Omental fat pad (tissue), 4 donors: ENCODE measurements around the gene SMOC2. TPM values are rescaled to one million over a fixed set of nuclear protein-coding genes. Genes with fewer than 3 reads are reported as not detected.
A peak's percentile ranks its signal among the peaks of the same experiment; 100 is the strongest.
"Not testable (repeated sequence)": the region's sequence is repeated elsewhere in the genome, so short reads cannot be mapped to it uniquely, and the experiment has no call there.

Experiments
- ATAC-seq: fragments of 150-250 bp; one replicate; pipeline ENCODE4 v1.9.1; 2016; ENCODE audit warnings: mild to moderate bottlenecking, moderate library complexity; ENCODE audit not compliant: low FRiP score
- DNase-seq: peaks from one replicate; pipeline ENCODE4 v3.0.0-alpha.2; 2019; ENCODE audit warnings: low spot score
- CTCF ChIP-seq, 3 donors: fragments of 450-650 bp; IDR thresholded peaks; one replicate each; pipeline ENCODE4 v1.5.1; 2016 to 2017; ENCODE audit warnings: antibody characterized with exemption in 3 of 3, mild to moderate bottlenecking in 3 of 3, moderate library complexity in 2 of 3
- total RNA-seq, 4 donors: library from RNA; depleted of rRNA; stranded (reverse); fragments of >200 nt; gene quantifications; one replicate each; pipeline ENCODE4 v1.1.0, GENCODE V29; 2016

The SMOC2 gene
- total RNA-seq, 4 donors from 2014 or later, result 53.1 to 164 (median 102) TPM

DNA sequence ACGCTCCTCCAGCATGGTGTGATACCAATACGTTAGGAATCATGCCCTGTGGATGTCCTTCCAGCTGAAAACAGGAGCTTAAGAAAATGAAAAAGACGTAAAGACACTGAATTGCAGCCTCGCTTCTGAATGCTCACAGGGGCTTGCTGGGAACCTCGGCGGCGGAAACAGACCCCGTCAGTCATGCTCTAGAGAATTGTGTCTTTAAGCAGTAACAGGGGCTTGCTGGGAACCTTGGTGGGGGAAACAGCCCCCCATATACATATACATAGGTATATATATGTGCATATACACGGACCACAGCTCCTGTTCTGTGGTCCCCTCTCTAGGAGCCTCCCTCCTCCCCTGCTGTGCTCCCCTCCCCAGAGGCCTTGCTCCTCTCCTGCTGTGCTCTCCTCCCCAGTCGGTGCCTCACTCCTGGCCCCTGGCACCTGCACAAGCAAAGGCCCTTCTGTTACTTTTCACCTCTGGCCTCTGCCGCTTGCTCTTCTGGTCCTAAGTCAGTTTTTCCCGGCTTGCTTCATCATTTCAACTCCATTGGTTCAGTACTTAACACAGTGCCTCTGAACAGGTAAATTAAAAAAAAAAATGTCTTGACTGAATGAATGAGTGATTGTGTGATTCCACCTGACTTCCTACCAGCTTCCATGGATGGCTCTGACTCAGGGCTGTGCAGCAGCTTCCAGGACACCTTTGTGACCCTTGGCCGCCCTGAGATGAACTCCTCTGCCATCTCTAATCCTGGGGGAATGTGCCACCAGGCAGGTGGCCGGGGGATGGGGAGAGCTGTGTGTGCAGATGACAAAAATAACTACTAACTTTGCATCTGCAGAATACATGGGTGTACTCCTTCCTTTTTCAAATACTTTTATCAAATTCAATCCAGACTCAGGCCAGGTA is 246.1 kb downstream of the SMOC2 start:
- no peak for DNase-seq
- no peak for ATAC-seq
- TF ChIP-seq CTCF (IDR thresholded peaks at IDR 0.05), result no peak

DNA sequence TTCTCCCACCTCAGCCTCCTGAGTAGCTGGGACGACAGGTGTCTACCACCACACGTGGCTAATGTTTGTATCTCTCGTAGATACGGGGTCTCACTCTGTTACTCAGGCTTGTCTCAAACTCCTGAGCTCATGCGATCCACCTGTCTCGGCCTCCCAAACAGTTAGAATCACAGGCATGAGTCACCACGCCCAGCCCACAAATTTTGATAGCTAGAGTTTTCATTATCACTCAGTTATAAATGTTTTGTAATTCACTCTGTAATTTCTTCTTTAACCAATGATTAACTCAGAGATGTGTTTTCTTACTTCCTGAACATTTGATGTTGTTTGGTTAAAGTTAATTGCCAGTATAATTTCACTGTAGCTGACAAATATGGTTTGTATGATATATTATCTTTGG is 249.3 kb downstream of the SMOC2 start:
- ATAC-seq, result no peak
- no peak for TF ChIP-seq CTCF (IDR thresholded peaks at IDR 0.05)
- no peak for DNase-seq

DNA sequence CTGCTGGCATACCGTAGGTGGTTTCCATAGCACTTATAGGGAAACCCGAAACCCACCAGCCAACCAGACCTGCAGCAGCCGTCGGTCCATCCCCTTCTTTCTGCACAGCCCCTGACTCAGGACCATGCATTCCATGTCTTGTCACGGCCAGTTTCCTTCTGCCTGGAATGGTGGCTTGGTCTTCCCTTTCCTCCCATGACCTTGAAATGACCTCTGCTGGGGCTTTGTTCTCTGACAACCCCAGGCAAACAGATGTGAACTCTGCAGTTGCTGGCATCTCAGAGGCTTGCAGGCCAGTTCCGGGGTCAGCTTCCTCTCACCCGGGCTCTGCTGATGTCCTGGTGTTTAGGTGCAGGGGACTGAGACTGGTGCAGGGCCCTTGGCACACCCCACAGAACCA is 250.8 kb downstream of the SMOC2 start:
- no peak for DNase-seq
- no peak for TF ChIP-seq CTCF (IDR thresholded peaks at IDR 0.05)
- no peak for ATAC-seq

- no peak for DNase-seq
- no peak for TF ChIP-seq CTCF (IDR thresholded peaks at IDR 0.05)
Measured at GRCh38 chr6:168692193-168692914, 251.4 kb downstream of the SMOC2 start.

DNA sequence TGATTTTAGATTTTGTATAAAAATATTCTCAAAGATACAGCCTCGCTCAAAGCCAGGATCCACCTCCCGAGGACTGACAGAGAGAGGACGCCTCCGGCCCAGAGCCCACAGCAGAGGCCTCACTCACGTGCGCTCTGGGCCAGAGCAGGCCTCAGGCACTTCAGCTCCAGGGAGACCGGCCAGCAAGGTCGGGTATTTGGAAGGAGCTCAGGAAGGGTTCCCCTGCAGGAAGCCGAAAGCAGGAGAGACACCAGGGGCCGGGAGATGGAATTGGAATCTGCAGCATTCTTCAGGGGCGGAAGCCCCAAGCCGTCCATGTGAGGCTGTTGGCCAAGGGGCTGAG is 251.9 kb downstream of the SMOC2 start:
- ATAC-seq, result peak; percentile 52

More at GRCh38 chr6:168692193-168692914, 251.4 kb downstream of the SMOC2 start:
- ATAC-seq, result no peak

DNA sequence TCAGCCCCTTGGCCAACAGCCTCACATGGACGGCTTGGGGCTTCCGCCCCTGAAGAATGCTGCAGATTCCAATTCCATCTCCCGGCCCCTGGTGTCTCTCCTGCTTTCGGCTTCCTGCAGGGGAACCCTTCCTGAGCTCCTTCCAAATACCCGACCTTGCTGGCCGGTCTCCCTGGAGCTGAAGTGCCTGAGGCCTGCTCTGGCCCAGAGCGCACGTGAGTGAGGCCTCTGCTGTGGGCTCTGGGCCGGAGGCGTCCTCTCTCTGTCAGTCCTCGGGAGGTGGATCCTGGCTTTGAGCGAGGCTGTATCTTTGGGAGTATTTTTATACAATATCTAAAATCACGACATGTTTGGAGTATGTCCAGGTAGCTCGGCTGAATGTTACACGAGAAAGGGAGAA is 253.8 kb downstream of the SMOC2 start:
- ATAC-seq, result peak; percentile 63

More for the DNA sequence above, 251.9 kb downstream of the SMOC2 start:
- not testable (repeated sequence) for DNase-seq

GRCh38 chr6:168695701-168696100 is 254.7 kb downstream of the SMOC2 start:
- TF ChIP-seq CTCF (IDR thresholded peaks at IDR 0.05), result no peak
- ATAC-seq (no peak), DNase-seq (no peak)

More for the DNA sequence above, 253.8 kb downstream of the SMOC2 start:
- not testable (repeated sequence) for DNase-seq

DNA sequence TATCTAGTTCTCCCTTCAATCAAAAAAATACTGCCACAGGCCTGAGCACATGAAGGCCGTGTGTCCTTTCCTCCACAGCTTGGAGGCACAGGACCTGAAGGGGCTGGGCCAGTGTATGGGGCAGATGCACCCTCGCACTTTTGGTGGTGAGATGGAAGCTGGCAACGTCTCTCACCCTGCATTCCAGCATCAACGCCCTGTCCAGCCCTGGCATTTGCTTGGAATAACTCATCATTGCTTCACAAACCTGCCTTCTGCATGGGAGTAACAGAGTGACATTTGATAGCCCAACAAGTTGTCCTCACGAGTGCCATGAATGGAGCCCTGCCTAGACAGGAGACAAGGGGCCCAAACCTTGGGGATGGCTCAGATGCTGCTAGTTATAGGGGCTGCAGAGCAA is 257.9 kb downstream of the SMOC2 start:
- no peak for TF ChIP-seq CTCF (IDR thresholded peaks at IDR 0.05)
- ATAC-seq (no peak), DNase-seq (no peak)
